Measurements from ENCODE around the gene UCHL1.

- TF ChIP-seq EZH2 (IDR thresholded peaks at IDR 0.05; ENCODE audit: borderline replicate concordance) (no peak), CTCF (IDR thresholded peaks at IDR 0.05; ENCODE audit: poor library complexity) (no peak), EZH2phosphoT487 (IDR thresholded peaks at IDR 0.05; ENCODE audit: low read depth, severe bottlenecking, unreplicated experiment) (no peak)
Measured at GRCh38 chr4:41287852-41288251, 31.1 kb downstream of the UCHL1 start.

All from hepatocyte (in vitro differentiated cells).